ENCODE measurements around the gene MAP7D1.
"Not testable (repeated sequence)": the region's sequence is repeated elsewhere in the genome, so short reads cannot be mapped to it uniquely, and the experiment has no call there.

MAP7D1 gene

DNA sequence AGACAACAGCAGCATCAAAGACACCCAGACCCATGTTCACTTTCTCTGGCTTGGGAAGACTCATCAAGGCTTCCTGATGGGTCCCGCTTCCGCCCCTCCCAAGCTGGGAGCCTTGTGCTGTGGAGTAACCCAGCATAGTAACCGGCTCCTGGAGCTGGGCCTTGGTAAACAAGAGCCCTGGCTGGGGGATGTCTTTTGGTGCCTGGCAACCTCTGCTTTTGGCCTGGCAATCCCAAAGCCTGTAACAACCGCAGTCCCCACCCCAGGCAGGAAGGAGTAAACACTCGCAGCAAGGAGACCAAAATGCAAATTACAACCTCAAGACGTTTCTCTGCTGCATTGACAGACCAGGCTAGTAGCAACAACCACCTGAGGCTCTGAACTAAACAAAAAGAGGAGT, 51.4 kb downstream of the MAP7D1 start:
- DNase-seq, result peak; percentile 33 to 56

DNA sequence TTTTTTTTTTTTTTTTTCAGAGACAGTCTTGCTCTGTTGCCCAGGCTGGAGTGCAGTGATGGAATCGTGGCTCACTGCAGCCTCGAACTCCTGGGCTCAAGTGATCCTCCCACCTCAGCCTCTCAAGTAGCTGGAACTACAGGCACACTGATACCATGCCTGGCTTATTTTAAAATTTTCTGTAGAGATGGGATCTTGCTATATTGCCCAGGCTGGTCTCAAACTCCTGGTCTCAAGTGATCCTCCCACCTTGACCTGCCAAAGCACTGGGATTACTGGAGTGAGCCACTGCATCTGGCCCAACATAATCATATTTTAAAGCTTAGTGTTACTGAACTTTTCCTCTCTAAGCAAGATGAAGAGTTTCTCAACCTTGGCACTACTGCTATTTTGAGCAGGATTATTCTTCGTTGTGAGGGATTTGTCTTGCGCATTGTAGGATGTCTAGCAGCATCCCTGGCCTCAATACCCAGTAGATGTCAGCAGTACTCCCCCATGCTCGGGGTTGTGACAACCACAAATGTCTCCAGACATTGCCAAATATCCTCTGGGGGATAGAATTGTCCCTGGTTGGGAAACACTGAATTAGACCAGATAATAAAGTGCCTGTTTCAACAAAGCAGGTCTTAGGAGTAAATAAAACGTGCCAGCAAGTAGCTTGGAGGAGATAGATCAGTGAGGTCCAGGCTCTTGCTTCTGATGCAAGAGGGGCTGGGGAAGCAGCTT, 53.2 kb downstream of the MAP7D1 start:
- no peak for DNase-seq

DNA sequence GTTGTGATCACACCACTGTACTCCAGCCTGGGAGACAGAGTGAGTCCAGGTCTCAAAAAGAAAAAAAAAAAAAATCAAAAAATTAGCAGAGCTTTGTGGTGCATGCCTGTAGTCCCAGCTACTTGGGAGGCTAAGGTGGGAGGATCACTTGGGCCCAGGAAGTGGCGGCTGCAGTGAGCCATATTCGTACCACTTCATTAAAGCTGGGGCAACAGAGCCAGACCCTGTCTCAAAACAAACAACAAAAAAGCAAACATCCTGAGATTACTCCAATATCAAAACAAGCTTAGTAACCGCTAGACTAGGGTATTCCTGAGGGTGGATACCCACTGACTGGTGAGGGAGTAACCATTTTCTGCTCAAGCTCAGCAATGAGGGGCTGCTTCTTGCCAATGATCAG, 55.3 kb downstream of the MAP7D1 start:
- DNase-seq, result no peak

DNA sequence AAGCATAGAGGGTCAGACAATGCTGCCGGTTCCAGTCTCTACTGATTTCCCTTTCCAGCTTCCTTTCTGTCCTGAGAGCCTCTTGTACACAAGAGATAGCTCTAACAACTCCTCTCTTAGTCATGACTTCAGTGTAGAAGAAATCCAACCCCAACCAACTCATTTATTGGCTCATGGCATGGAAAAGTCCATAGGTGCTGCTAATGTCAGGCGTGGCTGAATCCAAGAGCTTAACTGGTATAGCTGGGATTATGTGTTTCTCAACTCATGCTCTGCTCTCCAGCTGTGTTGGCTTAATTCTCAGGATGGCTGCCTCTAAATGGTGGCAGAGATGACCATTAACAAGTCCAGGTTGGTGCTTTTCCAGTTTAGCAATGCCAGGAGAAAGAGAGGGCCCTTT, 55.9 kb downstream of the MAP7D1 start:
- no peak for DNase-seq

DNA sequence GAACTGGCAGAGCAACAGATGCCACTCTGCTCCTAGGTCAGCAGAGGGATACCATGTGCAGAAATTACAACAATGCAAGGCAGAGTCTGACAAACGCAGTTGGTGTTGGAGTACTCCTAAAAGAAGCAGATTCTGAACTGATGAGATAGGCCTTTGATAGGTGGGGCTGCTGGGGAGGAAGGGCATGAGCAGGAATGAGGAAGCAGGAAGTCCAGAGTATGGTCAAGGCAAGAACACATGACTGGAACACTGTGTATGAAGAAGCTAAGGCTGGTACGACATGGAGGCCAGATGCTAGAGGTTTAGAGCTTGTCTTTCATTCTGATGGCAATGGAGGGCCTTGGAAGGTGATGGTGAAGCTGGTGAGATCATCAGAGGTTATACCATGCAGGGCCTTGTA, 56.8 kb downstream of the MAP7D1 start:
- no peak for DNase-seq

DNA sequence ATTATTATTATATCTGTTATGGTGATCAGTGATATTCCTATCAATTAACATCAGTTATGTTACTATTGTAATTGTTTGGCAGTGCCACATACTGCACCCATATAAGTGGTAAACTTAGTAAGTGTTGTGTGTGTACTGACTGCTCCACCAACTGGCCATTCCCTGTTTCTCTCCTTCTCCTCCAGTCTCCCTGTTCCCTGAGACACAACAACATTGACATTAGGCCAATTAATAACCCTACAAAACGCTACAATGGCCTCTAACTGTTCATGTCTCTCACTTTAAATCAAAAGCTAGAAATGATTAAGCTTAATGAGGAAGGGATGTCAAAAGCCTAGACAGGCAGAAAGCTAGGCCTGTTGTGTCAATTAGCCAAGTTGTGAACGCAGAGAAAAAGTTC, 61.7 kb downstream of the MAP7D1 start:
- DNase-seq, result no peak

DNA sequence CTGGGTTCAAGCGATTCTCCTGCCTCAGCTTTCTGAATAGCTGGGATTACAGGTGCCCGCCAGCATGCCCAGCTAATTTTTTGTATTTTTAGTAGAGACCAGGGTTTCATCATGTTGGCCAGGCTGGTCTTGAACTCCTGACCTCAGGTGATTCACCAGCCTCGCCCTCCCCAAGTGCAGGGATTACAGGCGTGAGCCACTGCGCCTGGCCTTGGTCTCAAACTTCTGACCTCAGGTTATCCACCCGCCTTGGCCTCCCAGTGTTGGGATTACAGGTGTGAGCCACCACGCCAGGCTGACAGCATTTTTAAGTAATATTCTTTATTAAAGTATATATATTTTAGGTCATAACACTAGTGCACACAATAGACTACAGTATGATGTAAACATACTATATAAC, 65.9 kb downstream of the MAP7D1 start:
- DNase-seq, result not testable (repeated sequence)

DNA sequence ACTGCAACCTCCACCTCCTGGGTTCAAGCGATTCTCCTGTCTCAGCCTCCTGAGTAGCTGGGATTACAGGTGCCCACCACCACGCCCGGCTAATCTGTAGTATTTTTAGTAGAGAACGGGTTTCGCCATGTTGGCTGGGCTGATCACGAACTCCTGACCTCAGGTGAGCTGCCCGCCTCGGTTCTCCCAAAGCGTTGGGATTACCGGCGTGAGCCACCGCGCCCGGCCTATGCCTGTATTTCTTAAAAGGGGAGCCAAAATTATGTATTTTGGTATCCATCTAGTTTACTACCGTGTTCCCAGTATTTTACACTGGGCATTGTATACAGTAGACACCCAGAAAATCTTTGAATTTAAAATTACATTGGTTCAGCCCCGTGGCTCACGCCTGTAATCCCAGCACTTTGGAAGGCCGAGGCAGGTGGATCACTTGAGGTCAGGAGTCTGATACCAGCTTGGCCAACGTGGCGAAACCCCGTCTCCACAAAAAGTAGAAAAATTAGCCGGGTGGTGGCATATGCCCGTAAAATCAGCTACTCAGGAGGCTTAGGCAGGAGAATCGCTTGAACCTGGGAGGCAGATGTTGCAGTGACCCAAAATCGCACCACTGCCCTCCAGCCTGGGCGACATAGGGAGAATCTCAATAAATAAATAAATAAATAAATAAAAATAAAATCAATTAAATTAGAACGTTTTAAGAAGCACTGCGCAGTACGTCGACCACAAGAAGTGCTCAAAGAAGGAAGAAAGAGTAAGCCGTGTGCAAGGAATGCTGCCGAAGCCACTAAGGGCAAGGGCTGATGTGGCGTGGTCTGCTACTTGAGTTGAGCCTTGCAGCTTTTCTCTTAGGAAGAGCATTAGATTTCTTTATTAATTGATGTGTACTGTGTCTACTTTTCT, 66.8 kb downstream of the MAP7D1 start:
- DNase-seq, result no peak

DNA sequence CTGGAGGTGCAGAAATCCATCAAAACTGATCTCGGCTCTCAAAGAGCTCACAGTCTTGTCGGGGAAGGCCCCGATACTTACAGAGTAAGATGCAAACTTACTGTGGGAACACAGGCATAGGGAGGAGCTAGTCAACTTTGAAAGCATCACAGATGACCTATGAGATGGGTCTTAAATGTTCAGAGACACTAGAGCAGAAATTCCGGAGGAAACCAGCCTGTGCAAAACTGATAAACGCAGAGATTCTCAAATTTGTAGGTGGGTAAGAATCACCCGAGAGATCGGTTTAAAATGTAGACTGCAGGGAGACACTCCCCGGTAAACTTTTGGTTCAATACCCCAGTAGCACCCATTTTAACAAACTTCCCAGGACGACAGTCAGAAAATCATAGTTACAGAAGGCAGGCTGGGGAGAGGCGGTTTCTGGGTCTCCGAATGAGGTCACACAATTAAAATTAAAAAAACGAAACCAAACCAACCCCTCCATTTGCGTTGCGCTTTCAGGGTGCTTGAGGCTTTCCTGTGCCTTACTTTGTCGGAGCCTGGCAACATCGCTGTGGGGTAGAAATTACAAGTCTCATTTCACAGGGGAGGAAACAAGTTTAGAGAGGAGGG, 67.5 kb downstream of the MAP7D1 start:
- DNase-seq, result no peak

DNA sequence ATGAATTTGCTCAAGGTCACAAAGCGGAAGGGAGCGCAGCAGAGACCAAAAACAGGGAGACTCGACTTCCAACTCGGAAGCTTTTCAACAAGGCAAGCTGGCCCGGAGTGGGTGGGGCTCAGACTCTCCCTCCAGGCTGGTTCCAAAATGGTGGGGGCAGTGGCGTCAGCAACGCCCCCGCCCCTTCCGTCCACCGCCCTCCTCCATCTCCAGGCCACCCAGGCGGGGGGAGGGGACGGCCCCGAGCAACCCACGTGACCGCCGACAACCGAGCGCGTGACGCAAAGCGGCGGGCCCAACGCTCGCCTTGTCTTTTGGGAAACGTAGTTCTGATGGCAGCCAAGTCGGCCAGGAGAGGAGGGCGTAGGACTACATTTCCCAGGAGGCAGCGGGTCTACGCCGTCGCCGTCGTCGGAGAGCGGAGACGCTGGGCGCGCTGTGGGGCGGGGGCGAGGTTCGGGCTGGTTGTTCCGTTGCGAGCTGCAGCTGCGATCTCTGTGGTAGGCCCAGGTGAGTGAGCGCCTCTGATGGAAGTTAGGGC, 68.1 kb downstream of the MAP7D1 start, which contains the start of gene THRAP3:
THRAP3 (plus strand) TSS at position 448 of the 541 bp plus-strand sequence. CDS start 58,121 bp downstream, outside the sequence.
- peak; percentile 100 for DNase-seq

DNA sequence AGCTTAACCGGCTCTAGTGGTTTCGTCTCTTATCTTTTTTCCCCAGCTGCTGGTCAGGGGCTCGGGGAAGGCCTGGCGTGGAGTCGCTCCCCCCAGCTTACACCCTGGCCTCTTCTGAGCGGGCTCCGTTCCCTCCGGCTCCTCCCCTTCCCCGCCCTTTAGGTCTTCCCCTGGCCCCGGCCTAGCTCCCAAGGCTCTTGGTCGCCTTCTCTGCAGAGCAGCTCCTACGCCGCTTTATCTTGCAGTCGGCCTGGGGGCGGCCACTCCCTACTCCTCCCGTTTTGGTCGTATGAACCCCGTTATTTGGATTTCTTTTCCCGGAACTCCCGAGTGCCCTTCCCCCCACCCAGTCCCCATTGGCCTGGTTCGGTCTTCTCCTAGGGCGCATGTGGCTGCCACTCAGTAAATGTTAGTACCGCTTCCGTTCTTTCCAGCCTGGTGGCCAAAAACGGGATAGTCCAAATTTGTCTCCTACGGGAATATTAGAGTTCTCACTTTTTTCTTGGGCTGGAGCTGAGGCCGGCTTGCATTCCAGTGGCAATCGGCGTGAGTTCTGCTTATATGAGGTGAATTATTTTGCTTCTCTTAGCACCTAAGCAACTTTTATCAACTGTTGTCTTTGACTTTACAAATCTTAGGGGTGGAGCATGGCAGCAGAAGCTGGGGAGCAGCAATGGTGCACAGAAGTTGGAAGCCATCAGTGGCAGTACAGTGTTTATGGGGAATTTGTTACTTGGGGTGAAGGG, 68.8 kb downstream of the MAP7D1 start:
- peak; percentile 89 to 90 for DNase-seq

DNA sequence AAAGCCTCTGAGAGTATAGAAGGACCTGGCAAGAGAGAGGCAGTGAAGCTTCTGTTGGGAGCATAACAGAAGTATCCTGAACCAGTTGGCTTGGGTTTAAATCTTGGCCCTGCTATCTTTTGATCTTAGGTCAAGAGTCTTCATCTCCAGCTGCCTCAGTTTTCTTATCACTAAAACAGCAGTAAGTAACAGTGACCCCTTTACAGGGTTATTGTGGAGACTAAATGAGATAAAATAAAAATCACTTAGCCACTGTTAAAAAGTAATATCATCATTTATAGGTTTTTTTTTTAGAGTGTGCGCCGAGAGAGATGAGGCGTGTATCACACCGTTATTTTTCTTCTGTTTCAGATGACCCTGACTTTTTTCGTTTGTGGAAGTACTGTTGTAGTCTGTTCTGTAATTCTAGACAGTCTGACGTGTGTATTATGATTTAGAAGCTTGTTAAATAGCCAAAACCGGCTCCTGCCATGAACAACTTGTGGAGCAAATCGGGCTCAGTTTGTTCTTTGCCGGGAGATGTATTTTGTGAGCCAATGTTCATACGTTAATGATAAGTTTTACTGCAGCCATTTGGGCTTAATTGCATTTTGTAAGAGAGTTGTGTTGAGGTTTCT, 69.4 kb downstream of the MAP7D1 start:
- DNase-seq, result no peak

DNA sequence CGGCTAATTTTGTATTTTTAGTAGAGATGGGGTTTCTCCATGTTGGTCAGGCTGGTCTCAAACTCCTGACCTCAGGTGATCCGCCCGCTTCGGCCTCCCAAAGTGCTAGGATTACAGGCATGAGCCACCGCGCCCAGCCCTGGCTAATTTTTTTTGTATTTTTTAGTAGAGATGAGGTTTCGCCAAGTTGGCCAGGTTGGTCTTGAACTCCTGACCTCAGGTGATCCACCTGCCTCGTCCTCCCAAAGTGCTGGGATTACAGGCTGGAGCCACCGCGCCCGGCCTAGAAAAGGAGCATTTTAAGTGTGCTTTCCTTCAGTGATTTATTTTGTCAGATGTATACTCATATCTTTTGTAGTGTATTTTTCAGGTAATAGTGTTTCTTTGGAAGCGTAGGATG, 74.3 kb downstream of the MAP7D1 start:
- DNase-seq, result not testable (repeated sequence)

Data from NCI-H2081 (cell line).